ENCODE data around the gene NCKAP5. TPM values are rescaled to one million over a fixed set of nuclear protein-coding genes. Genes with fewer than 3 reads are reported as not detected.

NCKAP5 gene
- total and polyA plus RNA-seq, 2 of the 8 experiments (the other 6 are each of a cell fraction or from before 2014, with no cell fraction given) = 0.27 to 0.86 TPM

DNA sequence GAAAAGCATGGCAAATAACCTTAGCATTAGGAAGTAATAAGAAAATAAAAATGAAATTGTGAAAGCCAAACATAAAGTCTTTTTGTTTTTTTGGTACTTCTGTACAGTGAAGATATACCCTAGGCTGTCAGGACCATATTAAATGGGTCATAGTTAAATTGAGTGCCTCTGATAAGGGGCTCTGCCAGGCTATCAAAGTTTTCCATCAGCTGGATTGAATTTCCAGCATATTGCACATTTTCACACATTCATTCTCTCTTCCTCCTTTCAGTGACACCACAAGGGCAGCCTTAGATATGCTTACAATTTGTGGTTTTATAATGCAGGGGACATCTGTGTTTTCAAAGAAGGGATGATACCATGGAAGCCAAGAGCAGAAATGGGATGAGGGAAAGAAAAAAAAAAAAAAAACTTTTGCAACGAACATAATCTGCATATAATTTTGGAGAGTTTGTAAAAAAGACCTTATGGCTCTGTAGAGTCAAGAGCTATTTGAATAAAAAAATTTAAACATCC, 789.0 kb downstream of the NCKAP5 start:
- no peaks in the 10 kb centered on the region for H4K20me1 ChIP-seq (replicated peaks in 1 of 2; ENCODE audit: control insufficient read depth in 1 of 2, insufficient read depth in 2 of 2, low read length in 2 of 2)
- H3K79me2 ChIP-seq (ENCODE audit: control insufficient read depth in 1 of 2, insufficient read depth in 2 of 2, low read length in 2 of 2) = no peaks in the 10 kb centered on the region
- no peak overlapping the region for H2AFZ ChIP-seq (ENCODE audit: low read length)
- H3K18ac ChIP-seq (ENCODE audit: extremely low read depth, low read length) = no peak overlapping the region
- no peak overlapping the region for H2BK5ac ChIP-seq (ENCODE audit: low read depth, low read length)
- H3K23ac ChIP-seq (ENCODE audit: insufficient read length) = no peak overlapping the region
- H3K36me3 ChIP-seq (ENCODE audit: control insufficient read depth in 2 of 4, insufficient read depth in 4 of 4, low read length in 3 of 4) = no peaks in the 10 kb centered on the region
- no peak overlapping the region for H3K27ac ChIP-seq (ENCODE audit: low read depth, low read length)
- H3K4me3 ChIP-seq (ENCODE audit: extremely low read depth in 1 of 4, insufficient read depth in 2 of 4, low read depth in 3 of 4, low read length in 4 of 4) = no peak overlapping the region
- H2BK120ac ChIP-seq (replicated peaks; ENCODE audit: low read depth, low read length) = no peak overlapping the region
- H3K9ac ChIP-seq (replicated peaks in 1 of 4; ENCODE audit: extremely low read depth in 1 of 4, low read depth in 3 of 4, low read length in 3 of 4) = no peak overlapping the region
- no peaks in the 10 kb centered on the region for H3K9me3 ChIP-seq (ENCODE audit: insufficient read depth in 2 of 2, low read depth in 1 of 2, low read length in 1 of 2)
- no peak overlapping the region for H2BK20ac ChIP-seq (ENCODE audit: low read length)
- no peak overlapping the region for H3K56ac ChIP-seq (replicated peaks; ENCODE audit: insufficient read length, low read depth, low read length)
- H4K8ac ChIP-seq (ENCODE audit: extremely low read depth, insufficient read depth, low read length) = no peak overlapping the region
- no peak for FAIRE-seq
- CTCF ChIA-PET (ENCODE audit: partially characterized antibody) = interaction anchor here (1.2 kb wide), 1 partner anchor 232 kb away, joined by 3 read pairs; no protein-coding TSS in a partner anchor
- no peak overlapping the region for H3K14ac ChIP-seq (ENCODE audit: insufficient read length)
- no peaks in the 10 kb centered on the region for H3K79me1 ChIP-seq (ENCODE audit: low read depth, low read length)
- H2AK5ac ChIP-seq (ENCODE audit: low read depth, low read length) = no peak overlapping the region
- POLR2A ChIA-PET (ENCODE audit: partially characterized antibody) = no interaction called here
- H3K4ac ChIP-seq (replicated peaks; ENCODE audit: insufficient read length, low read depth, low read length) = no peak overlapping the region
- no peak for DNase-seq (ENCODE audit: low read depth in 1 of 2, low spot score in 2 of 2)
- 91% methylated on average over 1 of the region's 1 CpG; no CpG with 5 or more reads in 1 of the 2 experiments for WGBS, 2 experiments (ENCODE audit: extremely low coverage in 1 of 2, insufficient coverage in 1 of 2, insufficient read length in 1 of 2, insufficient replicate concordance in 2 of 2, low coverage in 1 of 2, low lambda C conversion rate in 2 of 2, missing lambda C conversion rate in 1 of 2)
- no peak overlapping the region for H3K4me2 ChIP-seq (ENCODE audit: insufficient read depth in 1 of 2, low read depth in 2 of 2, low read length in 2 of 2)
- H2BK12ac ChIP-seq (ENCODE audit: low read depth, low read length) = no peak overlapping the region
- no peaks in the 10 kb centered on the region for H3K23me2 ChIP-seq (ENCODE audit: low read depth, low read length)
- peaks cover 0 to 2% (median 0%) of the 10 kb centered on the region in 4 experiments; a peak in 1 of 7 replicates for H3K4me1 ChIP-seq (replicated peaks in 1 of 4; ENCODE audit: control insufficient read depth in 3 of 4, insufficient read depth in 4 of 4, low read length in 3 of 4)
- H4K5ac ChIP-seq (ENCODE audit: insufficient read length, low read depth, low read length) = no peak overlapping the region
- no peak overlapping the region for H2BK15ac ChIP-seq (ENCODE audit: low read length)
- H3K27me3 ChIP-seq (replicated peaks in 1 of 4; ENCODE audit: control insufficient read depth in 3 of 4, extremely low read depth in 1 of 4, insufficient read depth in 3 of 4, low read length in 3 of 4) = no peaks in the 10 kb centered on the region
- H4K91ac ChIP-seq (replicated peaks; ENCODE audit: insufficient read length, low read length) = no peak overlapping the region
- no peak for TF ChIP-seq HDAC2 (IDR thresholded peaks at IDR 0.05; ENCODE audit: borderline replicate concordance in 1 of 2, low read depth in 2 of 2, low read length in 2 of 2)
- no peak for TF ChIP-seq TEAD4 (IDR thresholded peaks at IDR 0.05; ENCODE audit: low read depth, low read length)
- no peak for TF ChIP-seq TAF1 (IDR thresholded peaks at IDR 0.05; ENCODE audit: low read depth, low read length)
- no peak for TF ChIP-seq MAFK (IDR thresholded peaks at IDR 0.05; ENCODE audit: low read depth, low read length)
- TF ChIP-seq RAD21 (IDR thresholded peaks at IDR 0.05 in 1 of 2, conservative IDR thresholded peaks at IDR 0.05 in 1 of 2; ENCODE audit: low read depth in 2 of 2, low read length in 2 of 2) = no peak
- TF ChIP-seq, protein P1, sequence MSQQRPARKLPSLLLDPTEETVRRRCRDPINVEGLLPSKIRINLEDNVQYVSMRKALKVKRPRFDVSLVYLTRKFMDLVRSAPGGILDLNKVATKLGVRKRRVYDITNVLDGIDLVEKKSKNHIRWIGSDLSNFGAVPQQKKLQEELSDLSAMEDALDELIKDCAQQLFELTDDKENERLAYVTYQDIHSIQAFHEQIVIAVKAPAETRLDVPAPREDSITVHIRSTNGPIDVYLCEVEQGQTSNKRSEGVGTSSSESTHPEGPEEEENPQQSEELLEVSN (IDR thresholded peaks at IDR 0.05) = no peak
- TF ChIP-seq EP300 (IDR thresholded peaks at IDR 0.05; ENCODE audit: borderline replicate concordance in 1 of 2, low read depth in 2 of 2, low read length in 2 of 2) = no peak
- TF ChIP-seq TCF12 (IDR thresholded peaks at IDR 0.05; ENCODE audit: low read depth, low read length) = no peak
- no peak for TF ChIP-seq CBX5 (IDR thresholded peaks at IDR 0.05; ENCODE audit: low read depth, low read length)
- no peak for TF ChIP-seq NANOG (IDR thresholded peaks at IDR 0.05; ENCODE audit: insufficient read depth, low read depth, low read length, poor library complexity, severe bottlenecking)
- no peak for TF ChIP-seq EZH2 (IDR thresholded peaks at IDR 0.05; ENCODE audit: low read depth, low read length, severe bottlenecking)
- no peak for TF ChIP-seq RBBP5 (IDR thresholded peaks at IDR 0.05; ENCODE audit: borderline replicate concordance, low read depth, low read length)
